ENCODE results near the gene GADD45A. TPM values are rescaled to one million over a fixed set of nuclear protein-coding genes. Genes with fewer than 3 reads are reported as not detected.

The GADD45A gene
- total RNA-seq, 1 donor from 2014 or later: 247 TPM

- Histone ChIP-seq H3K27me3 (ENCODE audit: control insufficient read depth, insufficient read depth, low read length) (no peaks in the 10 kb centered on the region), H3K4me3 (ENCODE audit: low read depth, low read length) (no peak overlapping the region), H3K36me3 (ENCODE audit: control insufficient read depth, insufficient read depth, low read length) (no peaks in the 10 kb centered on the region)
- TF ChIP-seq, protein P1, sequence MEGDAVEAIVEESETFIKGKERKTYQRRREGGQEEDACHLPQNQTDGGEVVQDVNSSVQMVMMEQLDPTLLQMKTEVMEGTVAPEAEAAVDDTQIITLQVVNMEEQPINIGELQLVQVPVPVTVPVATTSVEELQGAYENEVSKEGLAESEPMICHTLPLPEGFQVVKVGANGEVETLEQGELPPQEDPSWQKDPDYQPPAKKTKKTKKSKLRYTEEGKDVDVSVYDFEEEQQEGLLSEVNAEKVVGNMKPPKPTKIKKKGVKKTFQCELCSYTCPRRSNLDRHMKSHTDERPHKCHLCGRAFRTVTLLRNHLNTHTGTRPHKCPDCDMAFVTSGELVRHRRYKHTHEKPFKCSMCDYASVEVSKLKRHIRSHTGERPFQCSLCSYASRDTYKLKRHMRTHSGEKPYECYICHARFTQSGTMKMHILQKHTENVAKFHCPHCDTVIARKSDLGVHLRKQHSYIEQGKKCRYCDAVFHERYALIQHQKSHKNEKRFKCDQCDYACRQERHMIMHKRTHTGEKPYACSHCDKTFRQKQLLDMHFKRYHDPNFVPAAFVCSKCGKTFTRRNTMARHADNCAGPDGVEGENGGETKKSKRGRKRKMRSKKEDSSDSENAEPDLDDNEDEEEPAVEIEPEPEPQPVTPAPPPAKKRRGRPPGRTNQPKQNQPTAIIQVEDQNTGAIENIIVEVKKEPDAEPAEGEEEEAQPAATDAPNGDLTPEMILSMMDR (IDR thresholded peaks at IDR 0.05; ENCODE audit: insufficient read depth, low read length, poor library complexity, severe bottlenecking): no peak
- DNase-seq (ENCODE audit: low read depth): no peak
Observed at GRCh38 chr1:67732750-67733151, 47.8 kb downstream of the GADD45A start.

GRCh38 chr1:67733681-67734322 is 48.8 kb downstream of the GADD45A start:
- Histone ChIP-seq H3K27me3 (ENCODE audit: control insufficient read depth, insufficient read depth, low read length) (no peaks in the 10 kb centered on the region), H3K4me3 (ENCODE audit: low read depth, low read length) (no peak overlapping the region), H3K36me3 (ENCODE audit: control insufficient read depth, insufficient read depth, low read length) (no peaks in the 10 kb centered on the region)
- no peak for DNase-seq (ENCODE audit: low read depth)
- TF ChIP-seq, protein P1 (IDR thresholded peaks at IDR 0.05; ENCODE audit: insufficient read depth, low read length, poor library complexity, severe bottlenecking): no peak

- no peak for DNase-seq (ENCODE audit: low read depth)
- H3K4me3 ChIP-seq (ENCODE audit: low read depth, low read length): no peak overlapping the region
Observed at GRCh38 chr1:67734323-67734690, 49.3 kb downstream of the GADD45A start.

GRCh38 chr1:67735206-67735605 is 50.2 kb downstream of the GADD45A start:
- Histone ChIP-seq H3K36me3 (ENCODE audit: control insufficient read depth, insufficient read depth, low read length) (no peaks in the 10 kb centered on the region), H3K4me3 (ENCODE audit: low read depth, low read length) (no peak overlapping the region), H3K27me3 (ENCODE audit: control insufficient read depth, insufficient read depth, low read length) (no peaks in the 10 kb centered on the region)
- no peak for DNase-seq (ENCODE audit: low read depth)
- TF ChIP-seq, protein P1 (IDR thresholded peaks at IDR 0.05; ENCODE audit: insufficient read depth, low read length, poor library complexity, severe bottlenecking): no peak

More at GRCh38 chr1:67734323-67734690, 49.3 kb downstream of the GADD45A start:
- no peaks in the 10 kb centered on the region for H3K36me3 ChIP-seq (ENCODE audit: control insufficient read depth, insufficient read depth, low read length)
- TF ChIP-seq, protein P1 (IDR thresholded peaks at IDR 0.05; ENCODE audit: insufficient read depth, low read length, poor library complexity, severe bottlenecking): no peak
- H3K27me3 ChIP-seq (ENCODE audit: control insufficient read depth, insufficient read depth, low read length): no peaks in the 10 kb centered on the region

- peak; percentile 91 for DNase-seq (ENCODE audit: low read depth)
- peak overlapping the region; percentile 1 for H3K4me3 ChIP-seq (ENCODE audit: low read depth, low read length)
- H3K27me3 ChIP-seq (ENCODE audit: control insufficient read depth, insufficient read depth, low read length): no peaks in the 10 kb centered on the region
- H3K36me3 ChIP-seq (ENCODE audit: control insufficient read depth, insufficient read depth, low read length): no peaks in the 10 kb centered on the region
- TF ChIP-seq, protein P1 (IDR thresholded peaks at IDR 0.05; ENCODE audit: insufficient read depth, low read length, poor library complexity, severe bottlenecking): no peak
Observed at GRCh38 chr1:67735806-67736627, 51.0 kb downstream of the GADD45A start.

Measured in kidney epithelial cell (primary cell).